ENCODE data around the gene ESRRA. TPM values are rescaled to one million over a fixed set of nuclear protein-coding genes. Genes with fewer than 3 reads are reported as not detected.

Gene ESRRA
- total and polyA plus RNA-seq, 2 donors = 13.3 to 53.2 TPM

- peaks cover 2% of the 10 kb centered on the region for H3K4me1 ChIP-seq (ENCODE audit: insufficient read depth)
- DNase-seq (ENCODE audit: extremely low spot score) = no peak
- H3K36me3 ChIP-seq (ENCODE audit: insufficient read depth) = no peaks in the 10 kb centered on the region
- WGBS = 36% methylated on average over 20 of the region's 20 CpGs
- H3K27ac ChIP-seq (ENCODE audit: low read depth) = no peak overlapping the region
- H3K4me3 ChIP-seq (ENCODE audit: low read depth, low read length) = no peak overlapping the region
Measured at GRCh38 chr11:64331569-64332371, 26.4 kb downstream of the ESRRA start.

- H3K27ac ChIP-seq (ENCODE audit: low read depth) = no peak overlapping the region
- H3K36me3 ChIP-seq (ENCODE audit: insufficient read depth) = no peaks in the 10 kb centered on the region
- WGBS = 88% methylated on average over 8 of the region's 8 CpGs
- no peak for DNase-seq (ENCODE audit: extremely low spot score)
- H3K4me1 ChIP-seq (ENCODE audit: insufficient read depth) = peaks cover 2% of the 10 kb centered on the region
- H3K4me3 ChIP-seq (ENCODE audit: low read depth, low read length) = no peak overlapping the region
Measured at GRCh38 chr11:64333556-64333955, 28.2 kb downstream of the ESRRA start.

- Histone ChIP-seq H3K4me1 (ENCODE audit: insufficient read depth) (peaks cover 2% of the 10 kb centered on the region), H3K36me3 (ENCODE audit: insufficient read depth) (no peaks in the 10 kb centered on the region), H3K4me3 (ENCODE audit: low read depth, low read length) (no peak overlapping the region), H3K27ac (ENCODE audit: low read depth) (no peak overlapping the region)
- DNase-seq (ENCODE audit: extremely low spot score) = no peak
- 69% methylated on average over 13 of the region's 13 CpGs for WGBS
Measured at GRCh38 chr11:64334764-64335735, 29.7 kb downstream of the ESRRA start.

- whole genome bisulfite sequencing = 72% methylated on average over 8 of the region's 8 CpGs
- Histone ChIP-seq H3K4me1 (ENCODE audit: insufficient read depth) (peaks cover 3% of the 10 kb centered on the region), H3K4me3 (ENCODE audit: low read depth, low read length) (no peak overlapping the region), H3K27ac (ENCODE audit: low read depth) (no peak overlapping the region), H3K36me3 (ENCODE audit: insufficient read depth) (no peaks in the 10 kb centered on the region)
- no peak for DNase-seq (ENCODE audit: extremely low spot score)
Measured at GRCh38 chr11:64337538-64338249, 32.4 kb downstream of the ESRRA start.

- no peaks in the 10 kb centered on the region for H3K36me3 ChIP-seq (ENCODE audit: insufficient read depth)
- no peak overlapping the region for H3K4me3 ChIP-seq (ENCODE audit: low read depth, low read length)
- no peak overlapping the region for H3K27ac ChIP-seq (ENCODE audit: low read depth)
- DNase-seq (ENCODE audit: extremely low spot score) = no peak
- peaks cover 3% of the 10 kb centered on the region for H3K4me1 ChIP-seq (ENCODE audit: insufficient read depth)
- 86% methylated on average over 8 of the region's 8 CpGs for WGBS
Measured at GRCh38 chr11:64338716-64339115, 33.4 kb downstream of the ESRRA start.

- DNase-seq (ENCODE audit: extremely low spot score) = no peak
- H3K27ac ChIP-seq (ENCODE audit: low read depth) = no peak overlapping the region
- H3K4me1 ChIP-seq (ENCODE audit: insufficient read depth) = peaks cover 3% of the 10 kb centered on the region
- H3K36me3 ChIP-seq (ENCODE audit: insufficient read depth) = no peaks in the 10 kb centered on the region
- H3K4me3 ChIP-seq (ENCODE audit: low read depth, low read length) = no peak overlapping the region
- WGBS = 71% methylated on average over 4 of the region's 4 CpGs
Measured at GRCh38 chr11:64339286-64339685, 34.0 kb downstream of the ESRRA start.

- H3K4me1 ChIP-seq (ENCODE audit: insufficient read depth) = peaks cover 3% of the 10 kb centered on the region
- H3K36me3 ChIP-seq (ENCODE audit: insufficient read depth) = no peaks in the 10 kb centered on the region
- peak within 1 kb of the TSS; percentile 9 for H3K4me3 ChIP-seq (ENCODE audit: low read depth, low read length)
- 77% methylated on average over 16 of the region's 16 CpGs for WGBS
- no peak within 1 kb of the TSS for H3K27ac ChIP-seq (ENCODE audit: low read depth)
- no peak for DNase-seq (ENCODE audit: extremely low spot score)
Measured at GRCh38 chr11:64339754-64340408, 34.6 kb downstream of the ESRRA start, which contains the start of gene CCDC88B. Gene CCDC88B, plus strand, starts transcription at chr11:64340204. Its CDS starts 63 bp downstream, at chr11:64340267.

- peaks cover 3% of the 10 kb centered on the region for H3K4me1 ChIP-seq (ENCODE audit: insufficient read depth)
- no peak for DNase-seq (ENCODE audit: extremely low spot score)
- 36% methylated on average over 33 of the region's 33 CpGs for WGBS
- H3K4me3 ChIP-seq (ENCODE audit: low read depth, low read length) = peak overlapping the region; percentile 9
- H3K27ac ChIP-seq (ENCODE audit: low read depth) = no peak overlapping the region
- H3K36me3 ChIP-seq (ENCODE audit: insufficient read depth) = no peaks in the 10 kb centered on the region
Measured at GRCh38 chr11:64340671-64341335, 35.5 kb downstream of the ESRRA start.

GRCh38 chr11:64341429-64341828 is 36.1 kb downstream of the ESRRA start:
- H3K4me1 ChIP-seq (ENCODE audit: insufficient read depth) = peaks cover 3% of the 10 kb centered on the region
- no peak for DNase-seq (ENCODE audit: extremely low spot score)
- H3K36me3 ChIP-seq (ENCODE audit: insufficient read depth) = no peaks in the 10 kb centered on the region
- no peak overlapping the region for H3K4me3 ChIP-seq (ENCODE audit: low read depth, low read length)
- H3K27ac ChIP-seq (ENCODE audit: low read depth) = no peak overlapping the region
- 86% methylated on average over 21 of the region's 21 CpGs for WGBS

- WGBS = 16% methylated on average over 55 of the region's 55 CpGs
- peak overlapping the region; percentile 13 for H3K27ac ChIP-seq (ENCODE audit: low read depth)
Measured at GRCh38 chr11:64341851-64342791, 36.8 kb downstream of the ESRRA start.

GRCh38 chr11:64342869-64343745 is 37.8 kb downstream of the ESRRA start:
- no peak overlapping the region for H3K27ac ChIP-seq (ENCODE audit: low read depth)
- DNase-seq (ENCODE audit: extremely low spot score) = no peak
- no peaks in the 10 kb centered on the region for H3K36me3 ChIP-seq (ENCODE audit: insufficient read depth)

More at GRCh38 chr11:64341851-64342791, 36.8 kb downstream of the ESRRA start:
- DNase-seq (ENCODE audit: extremely low spot score) = no peak
- H3K4me1 ChIP-seq (ENCODE audit: insufficient read depth) = peaks cover 3% of the 10 kb centered on the region
- peak overlapping the region; percentile 11 for H3K4me3 ChIP-seq (ENCODE audit: low read depth, low read length)
- H3K36me3 ChIP-seq (ENCODE audit: insufficient read depth) = no peaks in the 10 kb centered on the region

More at GRCh38 chr11:64342869-64343745, 37.8 kb downstream of the ESRRA start:
- 61% methylated on average over 29 of the region's 29 CpGs for WGBS
- Histone ChIP-seq H3K4me3 (ENCODE audit: low read depth, low read length) (peak overlapping the region; percentile 11), H3K4me1 (ENCODE audit: insufficient read depth) (peaks cover 3% of the 10 kb centered on the region)
